ENCODE data around the gene TNIK.

Gene TNIK

GRCh38 chr3:171320750-171321558, 139.3 kb downstream of the TNIK start:
- no peaks in the 10 kb centered on the region for H3K9me3 ChIP-seq
- H3K4me1 ChIP-seq: peaks cover 5% of the 10 kb centered on the region
- H3K4me3 ChIP-seq (ENCODE audit: low read depth, low read length): no peak overlapping the region
- H3K36me3 ChIP-seq: no peaks in the 10 kb centered on the region
- no peak for DNase-seq
- H3K27me3 ChIP-seq: no peaks in the 10 kb centered on the region
- TF ChIP-seq CTCF (IDR thresholded peaks at IDR 0.05; ENCODE audit: low read depth, low read length): no peak

DNA sequence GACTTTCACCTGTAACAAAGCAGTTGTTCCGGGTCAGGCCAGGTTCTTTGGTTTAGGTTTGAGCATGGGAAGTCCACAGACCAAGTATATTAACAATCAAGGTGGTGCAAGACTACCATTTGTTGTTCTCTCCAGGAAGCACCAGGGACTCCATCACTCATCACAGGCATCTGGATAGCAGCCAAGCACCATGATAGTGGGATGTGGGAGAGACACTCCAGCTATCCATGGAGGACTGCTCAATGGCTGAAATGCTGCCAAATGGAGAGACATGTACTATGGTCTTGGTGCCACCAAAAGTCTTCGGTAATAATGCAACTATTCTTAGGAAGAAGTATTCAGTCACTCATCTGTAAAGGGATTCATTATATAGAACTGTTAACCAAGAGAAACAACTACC, 143.0 kb downstream of the TNIK start:
- no peaks in the 10 kb centered on the region for H3K27me3 ChIP-seq
- no peaks in the 10 kb centered on the region for H3K9me3 ChIP-seq
- no peak for TF ChIP-seq CTCF (IDR thresholded peaks at IDR 0.05; ENCODE audit: low read depth, low read length)
- no peaks in the 10 kb centered on the region for H3K36me3 ChIP-seq
- no peak overlapping the region for H3K4me3 ChIP-seq (ENCODE audit: low read depth, low read length)
- H3K4me1 ChIP-seq: peaks cover 3% of the 10 kb centered on the region
- peak; percentile 79 for DNase-seq

GRCh38 chr3:171315919-171316318, 144.3 kb downstream of the TNIK start:
- Histone ChIP-seq H3K9me3 (no peaks in the 10 kb centered on the region), H3K36me3 (no peaks in the 10 kb centered on the region), H3K27me3 (no peaks in the 10 kb centered on the region), H3K4me3 (ENCODE audit: low read depth, low read length) (no peak overlapping the region), H3K4me1 (no peaks in the 10 kb centered on the region; the same call in 1 of the 2 replicates)
- DNase-seq: no peak
- no peak for TF ChIP-seq CTCF (IDR thresholded peaks at IDR 0.05; ENCODE audit: low read depth, low read length)

GRCh38 chr3:171315101-171315500, 145.1 kb downstream of the TNIK start:
- TF ChIP-seq CTCF (IDR thresholded peaks at IDR 0.05; ENCODE audit: low read depth, low read length): no peak

DNA sequence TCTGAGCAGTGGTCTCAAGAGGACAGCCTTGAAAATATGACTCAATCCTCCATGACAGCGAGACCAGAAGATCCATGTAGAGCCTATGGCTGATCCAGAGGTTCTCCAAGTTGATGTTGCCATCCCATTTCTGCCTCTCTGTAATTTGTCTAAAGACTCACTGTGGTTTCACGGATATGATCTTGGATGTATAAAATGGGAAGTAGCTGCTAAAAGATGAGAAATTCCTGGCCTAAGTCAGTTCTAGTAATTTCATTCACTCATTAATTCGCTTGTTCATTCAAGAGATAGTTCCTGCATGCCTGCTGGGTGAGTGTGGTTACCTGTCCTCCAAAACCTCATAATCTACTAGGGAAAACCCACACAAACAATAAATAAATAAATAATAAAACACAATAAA, 145.9 kb downstream of the TNIK start:
- Histone ChIP-seq H3K27me3 (no peaks in the 10 kb centered on the region), H3K9me3 (no peaks in the 10 kb centered on the region), H3K36me3 (no peaks in the 10 kb centered on the region), H3K4me1 (no peaks in the 10 kb centered on the region; the same call in 1 of the 2 replicates), H3K4me3 (ENCODE audit: low read depth, low read length) (no peak overlapping the region)
- no peak for TF ChIP-seq CTCF (IDR thresholded peaks at IDR 0.05; ENCODE audit: low read depth, low read length)
- no peak for DNase-seq

More at GRCh38 chr3:171315101-171315500, 145.1 kb downstream of the TNIK start:
- Histone ChIP-seq H3K27me3 (no peaks in the 10 kb centered on the region), H3K9me3 (no peaks in the 10 kb centered on the region), H3K36me3 (no peaks in the 10 kb centered on the region), H3K4me1 (no peaks in the 10 kb centered on the region; the same call in 1 of the 2 replicates), H3K4me3 (ENCODE audit: low read depth, low read length) (no peak overlapping the region)
- no peak for DNase-seq

- no peak for TF ChIP-seq CTCF (IDR thresholded peaks at IDR 0.05; ENCODE audit: low read depth, low read length)
- no peaks in the 10 kb centered on the region for H3K36me3 ChIP-seq
- no peaks in the 10 kb centered on the region for H3K9me3 ChIP-seq
- H3K27me3 ChIP-seq: no peaks in the 10 kb centered on the region
- no peak overlapping the region for H3K4me3 ChIP-seq (ENCODE audit: low read depth, low read length)
- DNase-seq: no peak
- no peaks in the 10 kb centered on the region; the same call in 1 of the 2 replicates for H3K4me1 ChIP-seq
Measured at GRCh38 chr3:171313702-171314101, 146.5 kb downstream of the TNIK start.
